Natural killer cell (primary cell): Measurements from ENCODE around the gene PCDHGB1. TPM values are rescaled to one million over a fixed set of nuclear protein-coding genes. Genes with fewer than 3 reads are reported as not detected.

Experiments used
- ATAC-seq, 3 donors: fragments of 150-1000 bp in 2 of 3; fragments of 200-7000 bp in 1 of 3; cut with Tn5 transposase; 1 replicate in 1 of 3; 2 replicates in 2 of 3; pipeline ENCODE4 v1.10.0; 2021; ENCODE audit warnings: mild to moderate bottlenecking in 2 of 3, moderate library complexity in 2 of 3
- DNase-seq, 2 donors: peaks; one replicate each; pipeline versions ENCODE4 v3.0.0 to v3.0.0-alpha.2; 2013 to 2021; ENCODE audit warnings: mixed read lengths in 1 of 2
- H3K27ac ChIP-seq: one replicate; pipeline ENCODE4 v1.5.1; 2013; ENCODE audit warnings: mild to moderate bottlenecking, low read length
- H3K27me3 ChIP-seq: one replicate; pipeline ENCODE4 v1.6.1; 2013; ENCODE audit warnings: low read length; ENCODE audit not compliant: control insufficient read depth, insufficient read depth
- H3K36me3 ChIP-seq: one replicate; pipeline ENCODE4 v1.6.1; 2013; ENCODE audit warnings: low read length; ENCODE audit not compliant: control insufficient read depth, insufficient read depth
- H3K4me1 ChIP-seq: one replicate; pipeline ENCODE4 v1.6.1; 2013; ENCODE audit warnings: low read length; ENCODE audit not compliant: control insufficient read depth, insufficient read depth
- H3K4me3 ChIP-seq: one replicate; pipeline ENCODE4 v1.5.1; 2013; ENCODE audit warnings: low read length
- H3K9me3 ChIP-seq: one replicate; pipeline ENCODE4 v1.6.1; 2013; ENCODE audit warnings: low read length; ENCODE audit not compliant: control insufficient read depth, insufficient read depth
- H3K27ac Mint-ChIP-seq, 2 donors: one replicate each; pipeline ENCODE4 v1.8.0; 2022; ENCODE audit warnings: mild to moderate bottlenecking in 2 of 2, mixed read lengths in 2 of 2, moderate library complexity in 1 of 2
- H3K27me3 Mint-ChIP-seq, 2 donors: one replicate each; pipeline ENCODE4 v1.8.0; 2022; ENCODE audit warnings: low read depth in 2 of 2, mixed read lengths in 2 of 2
- H3K36me3 Mint-ChIP-seq: one replicate; pipeline ENCODE4 v1.8.0; 2022; ENCODE audit warnings: mixed read lengths
- H3K4me1 Mint-ChIP-seq, 2 donors: one replicate each; pipeline ENCODE4 v1.8.0; 2022; ENCODE audit warnings: mixed read lengths in 2 of 2
- H3K4me3 Mint-ChIP-seq: one replicate; pipeline ENCODE4 v1.8.0; 2022; ENCODE audit warnings: mild to moderate bottlenecking, moderate library complexity, mixed read lengths
- H3K9me3 Mint-ChIP-seq, 2 donors: one replicate each; pipeline ENCODE4 v1.8.0; 2022; ENCODE audit warnings: mixed read lengths in 2 of 2
- WGBS: methylation state at CpG from one replicate; pipeline ENCODE4 v1.1.7; 2013; ENCODE audit warnings: missing lambda C conversion rate; ENCODE audit not compliant: insufficient coverage; 5-methylcytosine and 5-hydroxymethylcytosine counted together
- intact Hi-C: fragments of 100-400 bp; cut with micrococcal nuclease; formaldehyde crosslinking; loops from one replicate; pipeline ENCODE4 v1.14.2; 2022
- total RNA-seq, 4 donors: library from RNA; stranded (reverse); fragments of 120-200 nt in 1 of 4; gene quantifications; one replicate each; pipeline versions ENCODE4 v1.2.3 to v1.2.4, GENCODE V29; 2013 to 2022
- TF ChIP-seq, protein P1 (sequence below): fragments of 200-600 bp; IDR thresholded peaks from one replicate; pipeline ENCODE4 v1.8.0; 2022; ENCODE audit warnings: antibody characterized with exemption

The PCDHGB1 gene
- total RNA-seq = under 1 TPM in 1 of 3 donors, not detected in 2; 0.10 TPM
- total RNA-seq (2013) = 0.25 TPM

DNA sequence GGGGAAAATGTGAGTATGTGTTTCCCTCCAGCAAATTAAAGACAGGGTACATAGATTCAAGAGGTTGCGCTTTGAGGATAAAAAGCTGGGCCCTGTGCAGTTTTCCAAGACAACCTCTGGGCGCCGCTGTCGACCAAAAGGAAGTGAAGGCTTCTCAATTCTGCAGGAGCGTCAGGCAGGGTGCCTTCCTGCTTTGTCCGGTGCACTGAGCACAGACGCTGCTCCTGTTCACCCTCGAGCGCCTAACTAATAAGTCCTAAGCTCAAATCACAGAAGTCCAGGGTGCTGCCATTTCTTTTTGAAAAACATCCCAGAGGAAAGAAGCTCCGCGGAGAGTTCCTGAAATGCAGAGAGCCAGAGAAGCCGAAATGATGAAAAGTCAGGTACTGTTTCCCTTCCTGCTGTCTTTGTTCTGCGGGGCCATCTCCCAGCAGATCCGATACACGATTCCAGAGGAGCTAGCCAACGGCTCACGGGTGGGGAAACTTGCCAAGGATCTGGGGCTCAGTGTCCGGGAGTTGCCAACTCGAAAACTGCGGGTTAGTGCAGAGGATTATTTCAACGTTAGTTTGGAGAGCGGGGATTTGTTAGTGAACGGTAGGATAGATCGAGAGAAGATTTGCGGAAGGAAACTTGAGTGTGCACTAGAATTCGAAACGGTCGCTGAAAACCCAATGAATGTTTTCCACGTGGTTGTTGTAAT lies at the start of gene PCDHGB1:
Gene PCDHGB1 (plus strand): TSS at position 183 of the 703 bp plus-strand sequence. CDS start 162 bp downstream, at position 345.
- Mint-ChIP-seq H3K4me3 (peak within 1 kb of the TSS; percentile 25), H3K4me1 (no peaks in the 10 kb centered on the region), H3K27ac (no peak within 1 kb of the TSS), H3K9me3 (peaks cover 6 to 8% of the 10 kb centered on the region in 2 donors), H3K27me3 (peaks cover 50 to 78% of the 10 kb centered on the region in 2 donors), H3K36me3 (peaks cover 25% of the 10 kb centered on the region)
- WGBS = 29% methylated on average over 29 of the region's 29 CpGs
- TF ChIP-seq, protein P1, sequence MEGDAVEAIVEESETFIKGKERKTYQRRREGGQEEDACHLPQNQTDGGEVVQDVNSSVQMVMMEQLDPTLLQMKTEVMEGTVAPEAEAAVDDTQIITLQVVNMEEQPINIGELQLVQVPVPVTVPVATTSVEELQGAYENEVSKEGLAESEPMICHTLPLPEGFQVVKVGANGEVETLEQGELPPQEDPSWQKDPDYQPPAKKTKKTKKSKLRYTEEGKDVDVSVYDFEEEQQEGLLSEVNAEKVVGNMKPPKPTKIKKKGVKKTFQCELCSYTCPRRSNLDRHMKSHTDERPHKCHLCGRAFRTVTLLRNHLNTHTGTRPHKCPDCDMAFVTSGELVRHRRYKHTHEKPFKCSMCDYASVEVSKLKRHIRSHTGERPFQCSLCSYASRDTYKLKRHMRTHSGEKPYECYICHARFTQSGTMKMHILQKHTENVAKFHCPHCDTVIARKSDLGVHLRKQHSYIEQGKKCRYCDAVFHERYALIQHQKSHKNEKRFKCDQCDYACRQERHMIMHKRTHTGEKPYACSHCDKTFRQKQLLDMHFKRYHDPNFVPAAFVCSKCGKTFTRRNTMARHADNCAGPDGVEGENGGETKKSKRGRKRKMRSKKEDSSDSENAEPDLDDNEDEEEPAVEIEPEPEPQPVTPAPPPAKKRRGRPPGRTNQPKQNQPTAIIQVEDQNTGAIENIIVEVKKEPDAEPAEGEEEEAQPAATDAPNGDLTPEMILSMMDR = no peak
- no peak within 1 kb of the TSS for H3K27ac ChIP-seq
- H3K4me1 ChIP-seq = peaks cover 3% of the 10 kb centered on the region
- H3K36me3 ChIP-seq = no peaks in the 10 kb centered on the region
- DNase-seq (peak in 1 of 2 donors; percentile 52), ATAC-seq (peak in 2 of 3 donors; percentile 55 to 65)
- intact Hi-C loops = no loop called here
- peaks cover 39% of the 10 kb centered on the region for H3K27me3 ChIP-seq
- H3K9me3 ChIP-seq = peaks cover 31% of the 10 kb centered on the region
- no peak within 1 kb of the TSS for H3K4me3 ChIP-seq

DNA sequence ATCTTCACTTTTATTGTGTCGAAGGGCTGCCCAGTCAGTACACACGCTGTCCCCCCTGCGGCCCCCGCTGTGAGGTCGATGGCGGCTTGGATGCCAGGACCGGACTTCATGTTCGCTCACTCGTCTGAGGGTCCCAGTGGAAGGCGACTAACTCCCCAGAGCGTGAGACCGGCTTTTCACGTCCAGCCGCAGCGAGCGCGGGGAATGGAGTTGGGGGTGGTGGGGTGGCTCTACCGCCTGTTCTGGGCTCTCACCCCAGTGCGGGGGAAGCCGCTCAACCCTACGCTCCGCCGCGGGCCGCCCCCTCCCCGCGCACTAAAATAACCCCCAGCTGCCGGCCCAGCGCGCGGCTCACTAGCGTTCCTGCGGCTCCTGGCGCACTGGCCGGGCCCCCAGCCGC lies 46.1 kb upstream of the PCDHGB1 start, which contains the start of gene SLC25A2:
Gene SLC25A2 (minus strand): TSS at position 294 of the 400 bp plus-strand sequence. CDS start 184 bp downstream, at position 110.
- Mint-ChIP-seq H3K27me3 (no peaks in the 10 kb centered on the region), H3K36me3 (peaks cover 38% of the 10 kb centered on the region), H3K4me1 (no peaks in the 10 kb centered on the region), H3K9me3 (peaks cover 4 to 23% of the 10 kb centered on the region in 2 donors), H3K27ac (no peak within 1 kb of the TSS), H3K4me3 (no peak within 1 kb of the TSS)
- 80% methylated on average over 36 of the region's 36 CpGs for WGBS
- Histone ChIP-seq H3K4me1 (no peaks in the 10 kb centered on the region), H3K9me3 (peaks cover 71% of the 10 kb centered on the region), H3K36me3 (no peaks in the 10 kb centered on the region), H3K27me3 (no peaks in the 10 kb centered on the region), H3K27ac (no peak within 1 kb of the TSS), H3K4me3 (no peak within 1 kb of the TSS)
- DNase-seq (no peak), ATAC-seq (no peak)
- intact Hi-C loops = no loop called here
- TF ChIP-seq, protein P1 = no peak

DNA sequence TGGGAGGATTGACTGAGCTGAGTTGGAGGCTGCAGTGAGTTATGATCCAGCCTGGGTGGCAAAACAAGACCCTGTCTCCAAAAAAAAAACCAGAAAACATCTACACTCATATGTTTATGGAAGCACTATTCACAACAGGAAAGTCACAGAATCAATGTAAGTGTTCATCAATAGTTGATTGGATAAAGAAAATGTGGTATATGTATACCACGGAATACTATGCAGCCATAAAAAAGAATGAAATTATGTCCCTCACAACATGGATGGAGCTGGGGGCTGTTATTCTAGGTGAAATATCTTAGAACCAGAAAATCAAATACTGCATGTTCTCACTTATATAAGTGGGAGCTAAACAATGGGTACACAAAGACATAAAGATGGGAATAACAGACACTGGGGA lies 43.3 kb upstream of the PCDHGB1 start:
- intact Hi-C loops = no loop called here
- no CpG with 5 or more reads among the region's 1 CpG for WGBS
- no peaks in the 10 kb centered on the region for H3K27me3 ChIP-seq
- TF ChIP-seq, protein P1 = no peak
- no peak overlapping the region for H3K27ac ChIP-seq
- no peak overlapping the region for H3K27ac Mint-ChIP-seq
- no peak for ATAC-seq
- H3K36me3 ChIP-seq = no peaks in the 10 kb centered on the region
- no peak overlapping the region for H3K4me3 Mint-ChIP-seq
- H3K4me3 ChIP-seq = no peak overlapping the region
- no peaks in the 10 kb centered on the region for H3K4me1 ChIP-seq
- H3K36me3 Mint-ChIP-seq = peaks cover 48% of the 10 kb centered on the region
- H3K4me1 Mint-ChIP-seq = peaks cover 0 to 2% of the 10 kb centered on the region in 2 donors
- peaks cover 66% of the 10 kb centered on the region for H3K9me3 ChIP-seq
- DNase-seq = no peak
- H3K27me3 Mint-ChIP-seq = no peaks in the 10 kb centered on the region
- peaks cover 7 to 23% of the 10 kb centered on the region in 2 donors for H3K9me3 Mint-ChIP-seq
